Osteoblast (primary cell): Measurements from ENCODE around the gene F8. TPM values are rescaled to one million over a fixed set of nuclear protein-coding genes. Genes with fewer than 3 reads are reported as not detected.

Experiments used
- DNase-seq: peaks from one replicate; pipeline ENCODE4 v3.0.0; 2011; ENCODE audit warnings: low spot score, mixed read lengths; ENCODE audit not compliant: insufficient read length; ENCODE audit errors: missing footprints
- H2AFZ ChIP-seq: 2 replicates; pipeline ENCODE4 v1.6.0; 2011; ENCODE audit warnings: mild to moderate bottlenecking, low read length
- H3K27ac ChIP-seq: 2 replicates; pipeline ENCODE4 v1.5.1; 2011; ENCODE audit warnings: mild to moderate bottlenecking, low read depth, low read length, moderate library complexity
- H3K27me3 ChIP-seq: 2 replicates; pipeline ENCODE4 v1.6.0; 2012; ENCODE audit warnings: mild to moderate bottlenecking, control low read depth, inconsistent platforms, low read length, moderate library complexity; ENCODE audit not compliant: insufficient read depth
- H3K36me3 ChIP-seq: 2 replicates; pipeline ENCODE4 v1.5.1; 2011; ENCODE audit warnings: mild to moderate bottlenecking, low read length, control low read depth, moderate library complexity; ENCODE audit not compliant: insufficient read depth
- H3K4me1 ChIP-seq: 2 replicates; pipeline ENCODE4 v1.5.1; 2011; ENCODE audit warnings: mild to moderate bottlenecking, low read length, control low read depth, moderate library complexity; ENCODE audit not compliant: insufficient read depth
- H3K4me2 ChIP-seq: 2 replicates; pipeline ENCODE4 v1.6.0; 2011; ENCODE audit warnings: mild to moderate bottlenecking, low read length; ENCODE audit not compliant: insufficient read depth
- H3K4me3 ChIP-seq: fragments of 200-600 bp; sonication (generic); 3 replicates; pipeline ENCODE4 v1.5.1; 2012; ENCODE audit warnings: mild to moderate bottlenecking, low read length, inconsistent platforms; ENCODE audit not compliant: insufficient read depth
- H3K79me2 ChIP-seq: 2 replicates; pipeline ENCODE4 v1.6.0; 2012; ENCODE audit warnings: mild to moderate bottlenecking, low read length, control low read depth, inconsistent platforms; ENCODE audit not compliant: insufficient read depth
- H3K9me3 ChIP-seq: 2 replicates; pipeline ENCODE4 v1.5.1; 2011; ENCODE audit warnings: low read depth, low read length, control low read depth
- H4K20me1 ChIP-seq: 2 replicates; pipeline ENCODE4 v1.6.0; 2012; ENCODE audit warnings: mild to moderate bottlenecking, low read length, control low read depth; ENCODE audit not compliant: insufficient read depth
- CTCF ChIP-seq: IDR thresholded peaks from 2 replicates; pipeline ENCODE4 v1.5.1; 2011; ENCODE audit warnings: mild to moderate bottlenecking, low read depth, low read length, moderate library complexity; ENCODE audit errors: extremely low read depth
- total RNA-seq: library from RNA; depleted of rRNA; stranded (reverse); fragments of >200 nt; gene quantifications from 2 replicates; pipeline ENCODE4 v1.2.3, GENCODE V29; 2012

F8 gene
- total RNA-seq, 1 donor, result 10.9 TPM

- H3K4me1 ChIP-seq, result no peaks in the 10 kb centered on the region
- H2AFZ ChIP-seq, result no peak overlapping the region
- no peak for DNase-seq
- H3K27me3 ChIP-seq, result no peaks in the 10 kb centered on the region
- H3K9me3 ChIP-seq, result no peaks in the 10 kb centered on the region
- H4K20me1 ChIP-seq, result no peaks in the 10 kb centered on the region
- no peak overlapping the region for H3K27ac ChIP-seq
- no peak overlapping the region for H3K4me2 ChIP-seq
- no peak overlapping the region for H3K4me3 ChIP-seq
- no peaks in the 10 kb centered on the region for H3K79me2 ChIP-seq
- no peak for TF ChIP-seq CTCF
- no peaks in the 10 kb centered on the region for H3K36me3 ChIP-seq
Observed at GRCh38 chrX:155046811-155047528, 24.4 kb upstream of the F8 start.

GRCh38 chrX:155046129-155046810, 23.7 kb upstream of the F8 start:
- H3K4me2 ChIP-seq, result no peak overlapping the region
- H3K27me3 ChIP-seq, result no peaks in the 10 kb centered on the region
- no peaks in the 10 kb centered on the region for H3K79me2 ChIP-seq
- DNase-seq, result no peak
- no peak overlapping the region for H3K27ac ChIP-seq
- H4K20me1 ChIP-seq, result no peaks in the 10 kb centered on the region
- no peak overlapping the region for H2AFZ ChIP-seq
- H3K9me3 ChIP-seq, result no peaks in the 10 kb centered on the region
- no peak overlapping the region for H3K4me3 ChIP-seq
- no peaks in the 10 kb centered on the region for H3K36me3 ChIP-seq
- TF ChIP-seq CTCF, result no peak
- H3K4me1 ChIP-seq, result no peaks in the 10 kb centered on the region

- Histone ChIP-seq H3K27me3 (no peaks in the 10 kb centered on the region), H3K4me2 (no peak overlapping the region), H3K79me2 (peaks cover 17% of the 10 kb centered on the region), H3K4me1 (no peaks in the 10 kb centered on the region), H3K36me3 (no peaks in the 10 kb centered on the region), H3K4me3 (no peak overlapping the region), H2AFZ (no peak overlapping the region), H4K20me1 (no peaks in the 10 kb centered on the region), H3K27ac (no peak overlapping the region), H3K9me3 (no peaks in the 10 kb centered on the region)
- DNase-seq, result no peak
- TF ChIP-seq CTCF, result no peak
Observed at GRCh38 chrX:155035688-155036087, 13.2 kb upstream of the F8 start.

- no peaks in the 10 kb centered on the region for H3K27me3 ChIP-seq
- no peak for TF ChIP-seq CTCF
- peaks cover 8% of the 10 kb centered on the region for H3K4me1 ChIP-seq
- no peak overlapping the region for H2AFZ ChIP-seq
- DNase-seq, result no peak
- H3K4me3 ChIP-seq, result no peak overlapping the region
- H4K20me1 ChIP-seq, result no peaks in the 10 kb centered on the region
- no peak overlapping the region for H3K4me2 ChIP-seq
- H3K9me3 ChIP-seq, result no peaks in the 10 kb centered on the region
- H3K27ac ChIP-seq, result no peak overlapping the region
- H3K79me2 ChIP-seq, result peaks cover 22% of the 10 kb centered on the region
- no peaks in the 10 kb centered on the region for H3K36me3 ChIP-seq
Observed at GRCh38 chrX:155031657-155032056, 9.1 kb upstream of the F8 start.
